IMR-90 (cell line): ENCODE data around the gene MRPL17. TPM values are rescaled to one million over a fixed set of nuclear protein-coding genes. Genes with fewer than 3 reads are reported as not detected.

ENCODE experiments used
- ATAC-seq: fragments of 200-7000 bp; cut with Tn5 transposase; 2 replicates; pipeline ENCODE4 v1.9.1; 2020; ENCODE audit warnings: low read depth, mild to moderate bottlenecking, moderate library complexity
- BruUV-seq: library from RNA; stranded (reverse); fragments of 400-500 nt; replicated peaks from 2 replicates; lab custom pipeline; 2021; lab: Mats Ljungman, UMichigan
- CTCF ChIA-PET: fragments of 300-600 bp; formaldehyde crosslinking; extraction: SDS; loops from one replicate; lab custom pipeline; 2021; ENCODE audit warnings: antibody characterized with exemption; lab: Yijun Ruan, JAX
- POLR2A ChIA-PET: fragments of 300-600 bp; sonication (Branson Sonifier 250); formaldehyde crosslinking; loops from one replicate; lab custom pipeline; 2022; ENCODE audit warnings: antibody characterized with exemption; ENCODE audit not compliant: unreplicated experiment; lab: Charles Lee
- DNase-seq: peaks from one replicate; pipeline ENCODE4 v3.0.0; 2013
- H2AFZ ChIP-seq: replicated peaks from 2 replicates; pipeline ENCODE3; 2013; ENCODE audit warnings: low read length, mild to moderate bottlenecking; ENCODE audit not compliant: poor library complexity
- H2AK5ac ChIP-seq: 2 replicates; pipeline ENCODE4 v1.6.1; 2013; ENCODE audit warnings: low read depth, low read length, inconsistent platforms
- H2AK9ac ChIP-seq: replicated peaks from 2 replicates; pipeline ENCODE3; 2013; ENCODE audit warnings: mild to moderate bottlenecking, low read depth, low read length, moderate library complexity; ENCODE audit not compliant: poor library complexity
- H2BK120ac ChIP-seq: 2 replicates; pipeline ENCODE4 v1.6.1; 2013; ENCODE audit warnings: low read depth, low read length, inconsistent platforms
- H2BK15ac ChIP-seq: 3 replicates; pipeline ENCODE4 v1.6.1; 2013; ENCODE audit warnings: low read depth, low read length, inconsistent platforms
- H2BK20ac ChIP-seq: 2 replicates; pipeline ENCODE4 v1.6.1; 2013; ENCODE audit warnings: low read depth, mild to moderate bottlenecking, inconsistent platforms, low read length, moderate library complexity
- H2BK5ac ChIP-seq: 2 replicates; pipeline ENCODE4 v1.6.1; 2013; ENCODE audit warnings: mild to moderate bottlenecking, low read depth, low read length, inconsistent platforms; ENCODE audit not compliant: poor library complexity, severe bottlenecking
- H3K14ac ChIP-seq: replicated peaks from 2 replicates; pipeline ENCODE4 v1.6.1; 2013; ENCODE audit warnings: low read depth, low read length, inconsistent platforms
- H3K18ac ChIP-seq: 2 replicates; pipeline ENCODE4 v1.6.1; 2013; ENCODE audit warnings: low read depth, low read length, control low read depth
- H3K23ac ChIP-seq: 2 replicates; pipeline ENCODE4 v1.6.1; 2013; ENCODE audit warnings: low read depth, low read length, inconsistent platforms
- H3K27ac ChIP-seq: 2 replicates; pipeline ENCODE4 v1.5.1; 2013; ENCODE audit warnings: mild to moderate bottlenecking, control low read depth, low read length; ENCODE audit not compliant: insufficient read depth
- H3K27me3 ChIP-seq: 2 replicates; pipeline ENCODE4 v1.6.1; 2013; ENCODE audit warnings: low read length; ENCODE audit not compliant: control insufficient read depth, insufficient read depth
- H3K36me3 ChIP-seq: 2 replicates; pipeline ENCODE4 v1.6.1; 2013; ENCODE audit warnings: low read length, mixed read lengths; ENCODE audit not compliant: control insufficient read depth, insufficient read depth
- H3K4ac ChIP-seq: 2 replicates; pipeline ENCODE4 v1.6.1; 2013; ENCODE audit warnings: low read depth, low read length, inconsistent platforms
- H3K4me1 ChIP-seq: 2 replicates; pipeline ENCODE4 v1.6.1; 2013; ENCODE audit warnings: low read length, mixed read lengths; ENCODE audit not compliant: control insufficient read depth, insufficient read depth
- H3K4me2 ChIP-seq: 2 replicates; pipeline ENCODE4 v1.6.1; 2013; ENCODE audit warnings: low read depth, mild to moderate bottlenecking, control low read depth, low read length, moderate library complexity
- H3K4me3 ChIP-seq: 2 replicates; pipeline ENCODE4 v1.5.1; 2013; ENCODE audit warnings: low read depth, mild to moderate bottlenecking, control low read depth, low read length, moderate library complexity; ENCODE audit not compliant: insufficient read depth
- H3K56ac ChIP-seq: 2 replicates; pipeline ENCODE4 v1.6.1; 2013; ENCODE audit warnings: low read length, inconsistent platforms; ENCODE audit not compliant: insufficient read depth; ENCODE audit errors: extremely low read depth
- H3K79me1 ChIP-seq, 2 experiments: 2 replicates each; pipeline ENCODE4 v1.6.1; 2013; ENCODE audit warnings: low read length in 2 of 2, inconsistent platforms in 1 of 2, low read depth in 1 of 2
- H3K9ac ChIP-seq: 2 replicates; pipeline ENCODE4 v1.6.1; 2013; ENCODE audit warnings: low read depth, low read length, control low read depth
- H3K9me1 ChIP-seq: 2 replicates; pipeline ENCODE4 v1.6.1; 2013; ENCODE audit warnings: low read length, inconsistent platforms; ENCODE audit not compliant: insufficient read depth
- H3K9me3 ChIP-seq: 2 replicates; pipeline ENCODE4 v1.6.1; 2013; ENCODE audit warnings: low read length; ENCODE audit not compliant: control insufficient read depth, insufficient read depth
- H4K20me1 ChIP-seq: 2 replicates; pipeline ENCODE4 v1.6.1; 2013; ENCODE audit warnings: low read length, inconsistent platforms; ENCODE audit not compliant: insufficient read depth
- H4K5ac ChIP-seq: 2 replicates; pipeline ENCODE4 v1.6.1; 2013; ENCODE audit warnings: mild to moderate bottlenecking, low read depth, low read length, control low read depth
- H4K8ac ChIP-seq, 2 experiments: 2 replicates each; pipeline ENCODE4 v1.6.1; 2013; ENCODE audit warnings: low read depth in 2 of 2, low read length in 2 of 2, control low read depth in 1 of 2, inconsistent platforms in 1 of 2
- H4K91ac ChIP-seq: 2 replicates; pipeline ENCODE4 v1.6.1; 2013; ENCODE audit warnings: low read depth, low read length, inconsistent platforms; ENCODE audit not compliant: insufficient read depth
- CEBPB ChIP-seq: IDR thresholded peaks from 2 replicates; pipeline ENCODE4 v1.6.1; 2012; ENCODE audit warnings: low read depth, low read length, improper control_type of control experiment
- ELK1 ChIP-seq: fragments of 150-350 bp; IDR thresholded peaks from 2 replicates; pipeline ENCODE4 v1.6.1; 2016; ENCODE audit warnings: low read depth, mild to moderate bottlenecking, low read length, moderate library complexity, borderline replicate concordance
- MAFK ChIP-seq: IDR thresholded peaks from 2 replicates; pipeline ENCODE4 v1.6.1; 2012; ENCODE audit warnings: low read depth, low read length, improper control_type of control experiment
- MXI1 ChIP-seq: IDR thresholded peaks from 2 replicates; pipeline ENCODE4 v1.6.1; 2012; ENCODE audit warnings: low read depth, mild to moderate bottlenecking, low read length, moderate library complexity, borderline replicate concordance
- NFE2L2 ChIP-seq: fragments of 150-350 bp; IDR thresholded peaks from 2 replicates; pipeline ENCODE4 v1.6.1; 2016; ENCODE audit warnings: low read depth, mild to moderate bottlenecking, low read length
- POLR2A ChIP-seq: IDR thresholded peaks from 2 replicates; pipeline ENCODE4 v1.6.1; 2012; ENCODE audit warnings: mild to moderate bottlenecking, low read depth, low read length
- RAD21 ChIP-seq: IDR thresholded peaks from 2 replicates; pipeline ENCODE4 v1.6.1; 2012; ENCODE audit warnings: low read length, improper control_type of control experiment
- RCOR1 ChIP-seq: IDR thresholded peaks from 2 replicates; pipeline ENCODE4 v1.6.1; 2012; ENCODE audit warnings: mild to moderate bottlenecking, low read length, improper control_type of control experiment; ENCODE audit not compliant: insufficient replicate concordance
- RFX5 ChIP-seq: IDR thresholded peaks from 2 replicates; pipeline ENCODE4 v1.8.0; 2012; ENCODE audit warnings: low read depth, mild to moderate bottlenecking, low read length, moderate library complexity
- SMC3 ChIP-seq: fragments of 150-350 bp; IDR thresholded peaks from 2 replicates; pipeline ENCODE4 v1.6.1; 2016; ENCODE audit warnings: low read depth, mild to moderate bottlenecking, antibody characterized with exemption, low read length, moderate library complexity
- USF2 ChIP-seq: fragments of 150-350 bp; IDR thresholded peaks from 2 replicates; pipeline ENCODE4 v1.6.1; 2017; ENCODE audit warnings: mild to moderate bottlenecking, antibody characterized with exemption, low read length, low read depth
- WGBS, 2 experiments: methylation state at CpG; one replicate each; pipeline versions ENCODE4 v1.1.5 to v1.1.7; 2013; ENCODE audit warnings: missing lambda C conversion rate in 2 of 2; ENCODE audit not compliant: insufficient read length in 1 of 2; ENCODE audit errors: extremely low coverage in 2 of 2; 5-methylcytosine and 5-hydroxymethylcytosine counted together
- dilution Hi-C: fragments of 300-500 bp; cut with HindIII; formaldehyde crosslinking; loops from one replicate; pipeline ENCODE4 v1.14.3; 2018; ENCODE audit warnings: low sequenced_read_pairs; ENCODE audit not compliant: unreplicated experiment
- in situ Hi-C: fragments of 300-500 bp; cut with MboI; formaldehyde crosslinking; loops from 3 replicates; pipeline ENCODE4 v1.14.3; 2019; ENCODE audit warnings: low sequenced_read_pairs, inconsistent platforms, mixed read lengths
- intact Hi-C: fragments of 100-400 bp; cut with micrococcal nuclease; formaldehyde crosslinking; loops from 2 replicates; pipeline ENCODE4 v1.10.0; 2022
- polyA plus RNA-seq, 3 experiments: library from polyadenylated mRNA; depleted of rRNA; stranded (reverse); fragments of >200 nt; gene quantifications; 2 replicates each; pipeline ENCODE4 v1.2.3, GENCODE V29; 2012; ENCODE audit warnings: low replicate concordance in 1 of 3
- total RNA-seq: library from RNA; depleted of rRNA; stranded (reverse); fragments of >200 nt; gene quantifications from 2 replicates; pipeline ENCODE4 v1.2.3, GENCODE V29; 2012

MRPL17 gene
- total and polyA plus RNA-seq, 2 of the 4 experiments (the other 2 are of a cell fraction), result 70.3 to 85.2 TPM

- no peak overlapping the region for H2BK20ac ChIP-seq
- no peak overlapping the region for H4K91ac ChIP-seq
- no peak overlapping the region for H3K4me3 ChIP-seq
- no peak overlapping the region for H3K23ac ChIP-seq
- dilution Hi-C loops, result no loop called here
- H3K79me1 ChIP-seq, result no peaks in the 10 kb centered on the region
- H3K18ac ChIP-seq, result no peak overlapping the region
- CTCF ChIA-PET, result interaction anchor here (0.6 kb wide), 1 partner anchor 336 kb away, joined by 4 read pairs; no protein-coding TSS in a partner anchor
- H2BK120ac ChIP-seq, result no peak overlapping the region
- POLR2A ChIA-PET, result no interaction called here
- H3K9me3 ChIP-seq, result no peaks in the 10 kb centered on the region
- no peak overlapping the region for H2AK5ac ChIP-seq
- H3K56ac ChIP-seq, result no peak overlapping the region
- H3K4ac ChIP-seq, result no peak overlapping the region
- no peak overlapping the region for H3K14ac ChIP-seq
- H3K4me1 ChIP-seq, result no peaks in the 10 kb centered on the region
- no peaks in the 10 kb centered on the region for H3K9me1 ChIP-seq
- TF ChIP-seq CEBPB (no peak), RFX5 (no peak), MAFK (no peak), SMC3 (no peak), ELK1 (no peak), POLR2A (no peak), RAD21 (no peak), NFE2L2 (no peak), RCOR1 (no peak), MXI1 (no peak), USF2 (no peak)
- H2BK15ac ChIP-seq, result no peak overlapping the region
- H4K5ac ChIP-seq, result no peak overlapping the region
- in situ Hi-C loops, result no loop called here
- H2AK9ac ChIP-seq, result no peak overlapping the region
- no TSS peak for BruUV-seq
- no peak overlapping the region for H2BK5ac ChIP-seq
- no peak for DNase-seq
- no peak overlapping the region for H2AFZ ChIP-seq
- no peaks in the 10 kb centered on the region for H3K36me3 ChIP-seq
- WGBS, 2 experiments, result no CpG with 5 or more reads among the region's 2 CpGs
- no peak overlapping the region for H3K9ac ChIP-seq
- H3K27ac ChIP-seq, result no peak overlapping the region
- intact Hi-C loops, result no loop called here
- H3K27me3 ChIP-seq, result 0 out of 2 replicates have a peak, but pooled peaks cover 2% of the 10 kb centered on the region
- H3K4me2 ChIP-seq, result no peak overlapping the region
- no peak for ATAC-seq
- H4K8ac ChIP-seq, result no peak overlapping the region
- H4K20me1 ChIP-seq, result no peaks in the 10 kb centered on the region
Measured at GRCh38 chr11:6708876-6709275, 25.7 kb upstream of the MRPL17 start.
